KG1 (cell line): ENCODE results near the gene MDC1.
A peak's percentile ranks its signal among the peaks of the same experiment; 100 is the strongest.
"Not testable (repeated sequence)": the region's sequence is repeated elsewhere in the genome, so short reads cannot be mapped to it uniquely, and the experiment has no call there.

Experiments used
- DNase-seq: peaks from one replicate; lab custom pipeline; 2025; lab: John Stamatoyannopoulos, UW

The MDC1 gene, protein sequence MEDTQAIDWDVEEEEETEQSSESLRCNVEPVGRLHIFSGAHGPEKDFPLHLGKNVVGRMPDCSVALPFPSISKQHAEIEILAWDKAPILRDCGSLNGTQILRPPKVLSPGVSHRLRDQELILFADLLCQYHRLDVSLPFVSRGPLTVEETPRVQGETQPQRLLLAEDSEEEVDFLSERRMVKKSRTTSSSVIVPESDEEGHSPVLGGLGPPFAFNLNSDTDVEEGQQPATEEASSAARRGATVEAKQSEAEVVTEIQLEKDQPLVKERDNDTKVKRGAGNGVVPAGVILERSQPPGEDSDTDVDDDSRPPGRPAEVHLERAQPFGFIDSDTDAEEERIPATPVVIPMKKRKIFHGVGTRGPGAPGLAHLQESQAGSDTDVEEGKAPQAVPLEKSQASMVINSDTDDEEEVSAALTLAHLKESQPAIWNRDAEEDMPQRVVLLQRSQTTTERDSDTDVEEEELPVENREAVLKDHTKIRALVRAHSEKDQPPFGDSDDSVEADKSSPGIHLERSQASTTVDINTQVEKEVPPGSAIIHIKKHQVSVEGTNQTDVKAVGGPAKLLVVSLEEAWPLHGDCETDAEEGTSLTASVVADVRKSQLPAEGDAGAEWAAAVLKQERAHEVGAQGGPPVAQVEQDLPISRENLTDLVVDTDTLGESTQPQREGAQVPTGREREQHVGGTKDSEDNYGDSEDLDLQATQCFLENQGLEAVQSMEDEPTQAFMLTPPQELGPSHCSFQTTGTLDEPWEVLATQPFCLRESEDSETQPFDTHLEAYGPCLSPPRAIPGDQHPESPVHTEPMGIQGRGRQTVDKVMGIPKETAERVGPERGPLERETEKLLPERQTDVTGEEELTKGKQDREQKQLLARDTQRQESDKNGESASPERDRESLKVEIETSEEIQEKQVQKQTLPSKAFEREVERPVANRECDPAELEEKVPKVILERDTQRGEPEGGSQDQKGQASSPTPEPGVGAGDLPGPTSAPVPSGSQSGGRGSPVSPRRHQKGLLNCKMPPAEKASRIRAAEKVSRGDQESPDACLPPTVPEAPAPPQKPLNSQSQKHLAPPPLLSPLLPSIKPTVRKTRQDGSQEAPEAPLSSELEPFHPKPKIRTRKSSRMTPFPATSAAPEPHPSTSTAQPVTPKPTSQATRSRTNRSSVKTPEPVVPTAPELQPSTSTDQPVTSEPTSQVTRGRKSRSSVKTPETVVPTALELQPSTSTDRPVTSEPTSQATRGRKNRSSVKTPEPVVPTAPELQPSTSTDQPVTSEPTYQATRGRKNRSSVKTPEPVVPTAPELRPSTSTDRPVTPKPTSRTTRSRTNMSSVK (N-terminal part only)

DNA sequence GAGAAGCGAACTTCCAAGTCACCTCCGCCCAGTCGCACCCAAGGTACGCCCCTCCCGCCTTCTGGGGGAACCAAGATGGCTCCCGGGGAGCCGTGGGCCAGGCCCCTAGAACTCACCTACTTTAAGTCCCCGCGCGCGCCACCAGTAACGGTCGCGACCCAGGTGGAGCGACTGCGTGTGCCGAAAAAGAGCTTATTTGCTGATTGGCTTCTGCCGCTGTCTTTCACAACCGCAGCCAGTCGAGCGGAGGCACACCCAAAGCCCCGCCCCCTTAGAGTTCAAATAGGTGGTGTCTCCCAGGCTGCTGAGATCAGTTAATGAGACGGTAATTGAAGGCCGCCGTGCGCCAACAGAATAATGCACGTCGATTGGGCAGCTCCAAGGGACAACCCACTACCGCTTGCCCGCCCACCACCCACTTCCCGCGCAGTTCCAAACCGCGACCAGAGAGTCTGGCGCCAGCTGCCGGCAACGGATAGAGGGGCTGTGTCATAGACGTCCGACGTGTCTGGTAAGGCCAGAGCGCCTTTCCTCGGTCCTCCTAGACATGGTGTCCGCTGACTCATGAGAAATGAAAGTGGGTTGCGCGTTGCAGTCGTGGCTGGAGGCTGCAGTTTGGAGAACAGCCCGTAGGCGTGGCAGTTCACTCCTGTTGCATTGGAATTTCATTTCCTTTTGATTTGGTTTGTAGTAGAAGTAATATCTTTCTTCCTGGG is at the start of gene MDC1:
TSS of gene MDC1 (minus strand) at position 153 of the 716 bp plus-strand sequence. CDS start 2,106 bp downstream, outside the sequence.
- peak; percentile 98 for DNase-seq

DNA sequence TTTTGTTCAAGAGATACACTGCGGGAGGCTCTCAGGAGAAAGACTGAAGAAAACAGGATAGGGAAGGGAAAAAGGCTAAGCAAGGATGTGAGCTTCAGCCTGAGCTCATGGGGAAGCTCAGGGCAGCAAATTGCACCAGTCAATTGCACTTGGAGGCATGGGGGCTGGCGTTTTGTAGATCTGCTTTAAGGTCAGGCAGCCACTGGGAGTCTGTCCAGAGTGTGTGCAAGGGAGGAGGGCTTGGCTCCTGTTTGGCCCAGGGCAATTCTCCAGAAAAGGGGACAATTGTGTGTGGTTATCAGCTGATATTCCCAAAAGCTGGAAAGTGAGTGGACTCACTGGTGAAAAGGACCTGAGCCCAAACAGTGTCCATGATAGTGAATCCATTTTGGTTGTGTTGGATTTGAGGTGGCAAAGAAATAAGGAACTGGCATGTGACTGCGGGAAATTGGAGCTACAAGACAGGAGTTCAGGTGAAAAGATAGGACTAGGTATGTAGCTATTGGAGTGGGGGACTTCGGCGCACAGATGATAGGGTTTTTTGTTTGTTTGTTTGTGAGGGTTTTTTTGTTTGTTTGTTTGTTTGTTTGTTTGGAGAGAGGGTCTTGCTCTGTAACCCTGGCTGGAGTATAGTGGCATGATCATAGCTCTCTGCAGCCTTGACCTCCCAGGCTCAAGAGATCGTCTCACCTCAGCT is 49.5 kb upstream of the MDC1 start:
- DNase-seq = no peak

- DNase-seq = not testable (repeated sequence)
Observed at GRCh38 chr6:30765495-30765894, 48.4 kb upstream of the MDC1 start.

DNA sequence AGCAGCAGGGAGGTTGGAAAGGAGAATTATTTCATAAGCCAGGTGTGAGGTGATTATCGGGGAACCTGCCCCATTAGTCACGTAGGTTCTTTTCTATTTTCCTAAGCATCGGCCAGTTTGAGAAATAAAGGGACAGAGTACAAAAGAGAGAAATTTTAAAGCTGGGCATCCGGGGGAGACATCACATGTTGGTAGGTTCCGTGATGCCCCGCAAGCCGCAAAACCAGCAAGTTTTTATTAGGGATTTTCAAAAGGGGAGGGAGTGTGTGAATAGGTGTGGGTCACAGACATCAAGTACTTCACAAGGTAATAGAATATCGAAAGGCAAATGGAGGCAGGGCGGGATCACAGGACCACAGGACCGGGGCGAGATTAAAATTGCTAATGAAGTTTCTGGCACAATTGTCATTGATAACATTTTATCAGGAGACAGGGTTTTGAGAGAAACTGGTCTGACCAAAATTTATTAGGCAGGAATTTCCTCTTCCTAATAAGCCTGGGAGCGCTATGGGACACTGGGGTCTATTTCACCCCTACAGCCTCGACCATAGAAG is 47.5 kb upstream of the MDC1 start:
- DNase-seq = not testable (repeated sequence)

DNA sequence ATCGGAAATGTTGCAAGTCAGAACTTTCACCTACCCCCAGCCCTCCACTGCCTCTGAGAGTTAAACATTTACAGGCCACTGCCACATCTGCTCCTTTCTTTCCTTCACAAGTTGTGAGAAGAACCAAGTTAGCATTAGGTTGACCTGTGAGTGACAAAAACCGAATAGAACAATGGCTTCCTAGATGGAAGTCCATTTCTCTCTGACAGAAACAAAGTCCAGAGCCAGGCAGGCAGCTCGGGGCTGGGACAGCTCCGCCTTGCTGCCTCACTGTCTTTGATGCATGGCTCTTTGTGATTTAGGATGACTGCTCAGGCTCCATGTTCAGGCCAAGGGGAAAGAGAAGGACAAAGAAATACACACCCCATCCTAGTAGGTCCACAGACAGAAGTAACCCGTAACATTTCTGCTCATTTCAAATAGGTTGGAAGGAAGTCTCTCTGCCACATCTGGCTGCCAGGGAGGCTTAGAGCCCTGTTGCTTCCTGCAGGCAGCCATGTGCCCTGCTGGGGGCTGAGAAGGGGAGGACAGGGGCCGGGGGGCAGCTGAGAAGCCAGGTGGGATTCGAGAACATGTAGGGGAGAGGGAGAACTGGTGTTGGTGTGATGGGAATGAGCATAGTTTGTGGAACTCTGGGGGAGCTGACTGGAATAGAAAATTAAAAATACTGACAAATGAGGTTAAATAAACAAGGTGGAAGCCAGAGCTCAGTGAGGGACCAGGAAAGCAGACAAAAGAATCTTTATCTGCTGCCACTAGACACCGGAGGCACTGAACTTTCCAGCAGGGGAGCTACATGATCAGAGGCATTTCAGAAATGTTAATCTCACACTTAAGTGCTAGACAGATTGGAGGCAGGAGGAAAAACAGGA is 46.8 kb upstream of the MDC1 start:
- DNase-seq = no peak

GRCh38 chr6:30763155-30763617 is 46.1 kb upstream of the MDC1 start:
- DNase-seq = no peak

GRCh38 chr6:30761791-30762429 is 44.8 kb upstream of the MDC1 start:
- no peak for DNase-seq

GRCh38 chr6:30760549-30760948 is 43.5 kb upstream of the MDC1 start:
- DNase-seq = no peak

GRCh38 chr6:30759575-30760239 is 42.6 kb upstream of the MDC1 start:
- DNase-seq = no peak

DNA sequence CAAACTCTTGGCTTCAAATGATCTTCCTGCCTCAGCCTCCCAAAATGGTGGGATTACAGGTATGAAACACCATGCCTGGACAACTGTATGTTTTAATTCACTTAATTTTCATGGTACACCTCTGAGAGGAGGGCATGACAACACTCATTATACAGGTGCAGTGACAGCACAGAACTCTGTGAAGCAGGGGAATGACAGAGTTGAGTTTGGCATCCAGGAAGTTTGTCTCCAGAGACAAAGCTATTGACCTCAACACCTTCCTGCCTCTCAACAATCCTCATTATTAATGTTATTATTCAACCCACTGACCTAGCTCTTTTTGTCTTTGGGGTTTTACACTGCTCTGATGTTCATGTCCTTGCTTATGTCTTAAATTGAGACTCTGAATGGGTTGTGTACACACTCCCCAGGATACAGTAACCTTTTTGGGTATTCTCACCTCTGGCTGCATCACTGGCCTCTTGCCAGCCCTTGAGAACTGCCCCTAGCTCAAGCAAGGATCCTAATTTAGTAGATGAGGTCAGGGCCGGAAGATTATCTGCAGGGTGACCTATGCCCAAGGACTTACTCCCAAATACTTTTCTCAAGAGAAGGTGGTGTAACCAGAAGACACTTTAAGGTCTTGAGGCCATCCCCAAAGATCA is 40.3 kb upstream of the MDC1 start:
- no peak for DNase-seq

- DNase-seq = not testable (repeated sequence)
Observed at GRCh38 chr6:30756405-30757003, 39.4 kb upstream of the MDC1 start.

GRCh38 chr6:30754631-30755030 is 37.5 kb upstream of the MDC1 start:
- no peak for DNase-seq

DNA sequence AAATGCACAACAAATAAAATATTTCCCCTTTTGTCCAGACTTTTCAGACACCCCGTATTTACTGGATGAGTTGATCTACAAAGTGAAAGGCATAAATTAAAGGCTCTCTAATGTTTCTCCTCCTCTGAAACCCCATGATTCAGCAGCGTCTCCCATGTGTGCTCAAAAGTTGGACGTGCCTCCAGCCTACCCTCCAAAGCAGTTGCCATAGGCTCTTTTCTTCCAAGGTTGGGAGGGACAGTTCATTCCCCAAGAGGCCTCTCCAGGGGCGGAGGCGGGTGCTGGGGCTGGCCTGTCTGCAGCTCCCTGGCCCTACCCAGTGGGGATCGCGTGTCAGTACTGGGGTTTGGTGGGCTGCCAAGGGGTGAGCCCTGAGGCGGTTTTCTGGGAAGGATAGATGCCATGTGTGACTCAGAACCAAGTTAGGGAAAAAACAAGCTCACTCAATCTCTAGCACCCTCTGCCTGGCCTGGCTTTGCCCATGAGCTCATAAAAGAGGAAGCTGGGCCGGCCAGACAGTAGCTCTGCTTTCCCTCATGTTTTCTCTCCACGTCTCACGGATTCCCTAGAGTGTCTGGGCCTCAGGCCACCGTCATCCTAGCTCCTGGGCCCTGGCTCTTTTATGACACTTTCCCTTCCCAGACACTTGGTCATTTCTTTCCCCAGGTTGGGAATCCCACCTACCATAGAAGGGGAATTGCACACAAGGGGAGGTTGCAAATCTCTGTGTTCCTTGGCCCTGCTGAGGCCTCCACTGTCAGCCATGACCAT is 35.3 kb upstream of the MDC1 start:
- DNase-seq = no peak

DNA sequence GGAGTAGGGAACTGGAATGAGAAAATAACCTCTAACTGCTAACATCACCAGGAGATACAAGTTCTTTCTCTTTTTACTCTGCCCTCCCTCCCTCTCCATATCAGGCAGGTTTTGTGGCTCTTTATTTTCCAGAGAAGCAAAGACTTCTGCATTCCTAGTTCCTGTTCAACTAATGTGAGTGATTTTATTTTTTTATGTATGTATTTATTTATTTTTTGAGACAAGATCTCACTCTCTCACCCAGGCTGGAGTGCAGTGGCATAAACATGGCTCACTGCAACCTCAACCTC is 33.2 kb upstream of the MDC1 start:
- DNase-seq = no peak

GRCh38 chr6:30749554-30750378 is 32.7 kb upstream of the MDC1 start:
- DNase-seq = no peak
